ENCODE data around the gene NAA38. TPM values are rescaled to one million over a fixed set of nuclear protein-coding genes. Genes with fewer than 3 reads are reported as not detected.
"Not testable (repeated sequence)": the region's sequence is repeated elsewhere in the genome, so short reads cannot be mapped to it uniquely, and the experiment has no call there.

The NAA38 gene
- total RNA-seq, 2 donors from 2014 or later, result 77.1 to 85.0 TPM

DNA sequence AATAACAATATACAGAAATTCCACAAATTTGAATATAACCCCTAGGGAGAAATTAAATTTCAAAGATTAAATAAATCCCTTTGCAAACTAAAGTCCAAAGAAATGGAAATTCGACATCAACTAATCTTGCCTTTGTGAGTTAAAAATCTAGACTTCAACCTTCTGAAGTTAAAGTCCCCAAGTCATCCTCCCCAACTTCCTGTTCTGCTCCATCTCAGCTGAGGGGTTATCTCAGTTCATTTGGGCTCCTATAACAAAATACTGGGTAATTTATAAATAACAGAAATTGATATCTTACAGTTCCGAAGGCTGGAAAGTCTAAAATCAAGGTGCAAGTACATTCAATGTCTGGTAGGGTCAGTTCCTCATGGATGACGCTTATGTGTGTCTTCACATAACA lies 46.1 kb downstream of the NAA38 start:
- Histone ChIP-seq H3K4me3 (no peak overlapping the region), H3K27me3 (no peaks in the 10 kb centered on the region), H3K4me1 (no peaks in the 10 kb centered on the region), H3K27ac (no peak overlapping the region), H3K36me3 (no peaks in the 10 kb centered on the region), H3K9me3 (no peaks in the 10 kb centered on the region)
- no peak for DNase-seq (ENCODE audit: low spot score)
- TF ChIP-seq, protein P1, sequence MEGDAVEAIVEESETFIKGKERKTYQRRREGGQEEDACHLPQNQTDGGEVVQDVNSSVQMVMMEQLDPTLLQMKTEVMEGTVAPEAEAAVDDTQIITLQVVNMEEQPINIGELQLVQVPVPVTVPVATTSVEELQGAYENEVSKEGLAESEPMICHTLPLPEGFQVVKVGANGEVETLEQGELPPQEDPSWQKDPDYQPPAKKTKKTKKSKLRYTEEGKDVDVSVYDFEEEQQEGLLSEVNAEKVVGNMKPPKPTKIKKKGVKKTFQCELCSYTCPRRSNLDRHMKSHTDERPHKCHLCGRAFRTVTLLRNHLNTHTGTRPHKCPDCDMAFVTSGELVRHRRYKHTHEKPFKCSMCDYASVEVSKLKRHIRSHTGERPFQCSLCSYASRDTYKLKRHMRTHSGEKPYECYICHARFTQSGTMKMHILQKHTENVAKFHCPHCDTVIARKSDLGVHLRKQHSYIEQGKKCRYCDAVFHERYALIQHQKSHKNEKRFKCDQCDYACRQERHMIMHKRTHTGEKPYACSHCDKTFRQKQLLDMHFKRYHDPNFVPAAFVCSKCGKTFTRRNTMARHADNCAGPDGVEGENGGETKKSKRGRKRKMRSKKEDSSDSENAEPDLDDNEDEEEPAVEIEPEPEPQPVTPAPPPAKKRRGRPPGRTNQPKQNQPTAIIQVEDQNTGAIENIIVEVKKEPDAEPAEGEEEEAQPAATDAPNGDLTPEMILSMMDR (IDR thresholded peaks at IDR 0.05), result no peak

DNA sequence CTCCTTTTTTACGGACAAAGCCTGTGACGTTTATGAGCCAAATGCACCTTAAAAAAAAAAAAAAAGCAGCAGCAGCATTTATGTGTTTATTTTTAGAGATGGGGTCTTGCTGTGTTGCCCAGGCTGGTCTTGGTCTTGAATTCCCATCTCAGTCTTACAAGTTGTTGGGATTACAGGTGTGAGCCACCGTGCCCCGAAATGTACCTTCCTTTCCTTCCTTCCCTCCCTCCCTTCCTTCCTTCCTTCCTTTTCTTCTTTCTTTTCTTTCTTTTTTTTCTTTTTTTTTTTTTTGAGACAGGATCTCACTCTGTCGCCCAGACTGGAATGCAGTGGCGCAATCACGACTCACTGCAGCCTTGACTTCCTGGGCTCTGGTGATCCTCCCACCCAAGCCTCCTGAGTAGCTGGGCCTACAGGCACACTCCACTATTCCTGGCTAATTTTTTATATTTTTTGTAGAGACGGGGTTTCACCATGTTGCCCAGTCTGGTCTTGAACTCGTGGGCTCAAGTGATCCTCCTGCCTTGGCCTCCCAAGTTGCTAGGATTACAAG lies 47.5 kb downstream of the NAA38 start:
- H3K4me1 ChIP-seq; H3K9me3 ChIP-seq; H3K27ac ChIP-seq; H3K27me3 ChIP-seq; H3K36me3 ChIP-seq; DNase-seq (ENCODE audit: low spot score); H3K4me3 ChIP-seq: not testable (repeated sequence)

DNA sequence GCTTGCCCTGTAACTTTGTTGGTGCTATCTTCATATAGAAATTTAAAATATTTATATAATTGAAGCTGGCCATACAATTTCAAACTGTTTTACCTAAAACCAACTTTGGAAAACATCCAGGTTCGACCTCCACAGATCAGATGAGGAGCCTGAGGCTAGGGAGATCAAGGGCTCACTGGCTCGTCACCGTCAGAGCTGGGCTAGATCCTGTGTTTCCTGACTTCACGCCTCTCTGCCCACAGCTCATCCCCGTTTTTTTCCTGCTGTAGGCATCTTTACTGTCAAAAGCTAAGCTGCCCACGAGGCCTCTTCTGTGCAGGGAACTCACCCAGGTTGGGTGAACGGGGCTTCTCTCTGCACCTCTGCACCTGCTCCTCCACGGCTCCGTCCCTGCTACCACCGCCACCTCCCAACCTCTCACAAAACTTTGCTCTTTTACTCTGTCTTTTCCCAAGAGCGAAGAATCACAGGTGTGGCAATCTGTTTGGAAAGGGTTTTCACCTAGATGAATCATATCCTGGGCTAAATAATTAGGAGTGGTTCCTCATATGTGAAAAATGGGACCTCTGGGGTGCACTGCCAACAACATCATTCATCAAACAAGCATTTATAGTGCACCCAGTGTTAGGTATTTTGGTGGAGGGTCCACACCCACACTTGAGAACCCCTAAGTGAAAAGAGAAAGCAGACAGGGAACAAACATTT lies 48.1 kb downstream of the NAA38 start:
- DNase-seq (ENCODE audit: low spot score), result no peak
- no peaks in the 10 kb centered on the region for H3K9me3 ChIP-seq

DNA sequence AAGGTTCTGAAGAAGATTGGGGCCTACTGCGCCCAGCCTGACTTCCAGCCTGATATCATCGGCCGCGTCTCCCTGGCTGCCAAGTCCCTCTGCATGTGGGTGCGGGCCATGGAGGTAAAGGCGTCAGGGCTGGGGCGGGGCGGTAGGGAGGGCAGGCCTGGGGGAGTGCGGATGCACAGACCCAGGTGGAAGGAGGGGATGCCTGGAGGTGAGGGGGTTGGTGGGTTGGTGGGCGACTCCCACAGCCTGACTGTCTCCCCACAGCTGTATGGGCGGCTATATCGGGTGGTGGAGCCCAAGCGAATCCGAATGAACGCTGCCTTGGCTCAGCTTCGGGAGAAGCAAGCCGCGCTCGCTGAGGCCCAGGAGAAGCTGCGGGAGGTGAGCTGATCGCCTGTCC lies 50.2 kb downstream of the NAA38 start:
- Histone ChIP-seq H3K9me3 (no peaks in the 10 kb centered on the region), H3K4me3 (no peak overlapping the region), H3K27ac (no peak overlapping the region), H3K27me3 (no peaks in the 10 kb centered on the region), H3K4me1 (no peaks in the 10 kb centered on the region), H3K36me3 (no peaks in the 10 kb centered on the region)
- no peak for DNase-seq (ENCODE audit: low spot score)
- TF ChIP-seq, protein P1 (IDR thresholded peaks at IDR 0.05), result no peak

More for the DNA sequence above, 48.1 kb downstream of the NAA38 start:
- Histone ChIP-seq H3K4me3 (no peak overlapping the region), H3K4me1 (no peaks in the 10 kb centered on the region), H3K27me3 (no peaks in the 10 kb centered on the region), H3K27ac (no peak overlapping the region), H3K36me3 (no peaks in the 10 kb centered on the region)
- TF ChIP-seq, protein P1 (IDR thresholded peaks at IDR 0.05), result no peak

Other genes with a start within 250 kb of the NAA38 start
- gene FXR2, start 242.7 kb downstream of the NAA38 start, total RNA-seq, result 10 to 100 TPM; 70.3 to 83.6 TPM
- 10 to 100 TPM; 56.0 to 78.5 TPM for gene SAT2, start 229.7 kb downstream of the NAA38 start, total RNA-seq
- gene SHBG, start 227.4 kb downstream of the NAA38 start, total RNA-seq, result under 1 TPM in 1 of 2 donors, not detected in 1; 0.39 TPM
- 1 to 10 TPM; 1.2 to 2.2 TPM for gene ATP1B2, start 206.6 kb downstream of the NAA38 start, total RNA-seq
- gene TP53, start 170.1 kb downstream of the NAA38 start, total RNA-seq, result 10 to 100 TPM; 12.9 to 20.1 TPM
- 1 to 10 TPM; 3.7 to 6.1 TPM for gene WRAP53, start 169.1 kb downstream of the NAA38 start, total RNA-seq
- gene EFNB3, start 152.4 kb downstream of the NAA38 start, total RNA-seq, result 1 to 10 TPM; 2.1 to 5.9 TPM
- gene DNAH2, start 139.8 kb downstream of the NAA38 start, total RNA-seq, result under 1 TPM in 1 of 2 donors, not detected in 1; 0.08 TPM
- 10 to 100 TPM; 11.0 to 11.1 TPM for gene KDM6B, start 23.3 kb downstream of the NAA38 start, total RNA-seq
- 10 to 100 TPM; 42.5 to 53.2 TPM for gene TMEM88, start 2.5 kb downstream of the NAA38 start, total RNA-seq
- 1 to 10 TPM; 5.1 to 6.8 TPM for gene CYB5D1, start 444 bp upstream of the NAA38 start, total RNA-seq
- 10 to 100 TPM; 17.6 to 44.7 TPM for gene CHD3, start 31.2 kb upstream of the NAA38 start, total RNA-seq
- 1 to 10 TPM; 1.6 to 5.8 TPM for gene RNF227, start 58.7 kb upstream of the NAA38 start, total RNA-seq
- under 1 TPM in 1 of 2 donors, not detected in 1; 0.39 TPM for gene KCNAB3, start 72.3 kb upstream of the NAA38 start, total RNA-seq
- 10 to 100 TPM; 52.4 to 68.2 TPM for gene TRAPPC1, start 74.4 kb upstream of the NAA38 start, total RNA-seq
- gene CNTROB, start 74.6 kb upstream of the NAA38 start, total RNA-seq, result 1 to 10 TPM; 4.6 to 8.3 TPM
- not detected for gene GUCY2D, start 145.1 kb upstream of the NAA38 start, total RNA-seq
- 1 to 10 TPM; 1.2 to 1.8 TPM for gene ALOX15B, start 181.5 kb upstream of the NAA38 start, total RNA-seq
- gene ALOX12B, start 230.2 kb upstream of the NAA38 start, total RNA-seq, result under 1 TPM in 1 of 2 donors, not detected in 1; 0.43 TPM